Neural cell (in vitro differentiated cells): ENCODE results near the gene LATS2. TPM values are rescaled to one million over a fixed set of nuclear protein-coding genes. Genes with fewer than 3 reads are reported as not detected.

Source experiments
- H2AFZ ChIP-seq: fragments of 200-600, 300-800 bp; sonication (generic), shearing (Covaris generic); 2 replicates; pipeline ENCODE4 v1.6.0; 2014; ENCODE audit warnings: low read depth, mild to moderate bottlenecking, antibody characterized with exemption, low read length, moderate library complexity
- H3F3A ChIP-seq: fragments of 200-600 bp; shearing (Covaris generic); 2 replicates; pipeline ENCODE4 v1.6.1; 2016; ENCODE audit warnings: mild to moderate bottlenecking, moderate library complexity, mixed read lengths, antibody characterized with exemption, low read length; ENCODE audit not compliant: insufficient read depth, poor library complexity, severe bottlenecking
- H3K27ac ChIP-seq: fragments of 200-600, 300-800 bp; sonication (generic), shearing (Covaris generic); 2 replicates; pipeline ENCODE4 v1.5.1; 2014; ENCODE audit warnings: mild to moderate bottlenecking, low read length, moderate library complexity
- H3K27me3 ChIP-seq: fragments of 300-800, 200-600 bp; sonication (generic), shearing (Covaris generic); 2 replicates; pipeline ENCODE4 v1.6.0; 2014; ENCODE audit warnings: mild to moderate bottlenecking, low read depth, low read length, moderate library complexity; ENCODE audit not compliant: insufficient read depth
- H3K36me3 ChIP-seq: fragments of 300-800, 200-600 bp; sonication (generic), shearing (Covaris generic); 2 replicates; pipeline ENCODE4 v1.5.1; 2014; ENCODE audit warnings: mild to moderate bottlenecking, antibody characterized with exemption, low read length, moderate library complexity; ENCODE audit not compliant: insufficient read depth
- H3K4me2 ChIP-seq: fragments of 300-800, 200-600 bp; sonication (generic), shearing (Covaris generic); 2 replicates; pipeline ENCODE4 v1.6.0; 2014; ENCODE audit warnings: mild to moderate bottlenecking, low read length
- H3K4me3 ChIP-seq: fragments of 300-800, 200-600 bp; sonication (generic), shearing (Covaris generic); 2 replicates; pipeline ENCODE4 v1.5.1; 2014; ENCODE audit warnings: mild to moderate bottlenecking, low read length, moderate library complexity
- H3K79me2 ChIP-seq: fragments of 200-600 bp; shearing (Covaris generic); replicated peaks from 2 replicates; pipeline ENCODE4 v1.6.0; 2014; ENCODE audit warnings: mild to moderate bottlenecking, low read length, moderate library complexity; ENCODE audit not compliant: insufficient read depth
- H3K9ac ChIP-seq: fragments of 300-800, 200-600 bp; sonication (generic), shearing (Covaris generic); 2 replicates; pipeline ENCODE4 v1.6.1; 2016; ENCODE audit warnings: mild to moderate bottlenecking, low read length, mixed read lengths
- H3K9me2 ChIP-seq: fragments of 200-600 bp; shearing (Covaris generic); 2 replicates; pipeline ENCODE4 v1.6.1; 2016; ENCODE audit warnings: mild to moderate bottlenecking, low read length, mixed read lengths; ENCODE audit not compliant: insufficient read depth
- H3K9me3 ChIP-seq: fragments of 200-600, 300-800 bp; sonication (generic), shearing (Covaris generic); 2 replicates; pipeline ENCODE4 v1.6.1; 2016; ENCODE audit warnings: mild to moderate bottlenecking, mixed run types, low read length, moderate library complexity, mixed read lengths
- H4K20me1 ChIP-seq: fragments of 200-600 bp; shearing (Covaris generic); 2 replicates; pipeline ENCODE4 v1.6.1; 2016; ENCODE audit warnings: mild to moderate bottlenecking, mixed run types; ENCODE audit not compliant: insufficient read depth
- CTCF ChIP-seq: fragments of 450-650 bp; IDR thresholded peaks from 2 replicates; pipeline ENCODE4 v1.5.1; 2014; ENCODE audit warnings: antibody characterized with exemption, mild to moderate bottlenecking, moderate library complexity; ENCODE audit not compliant: poor library complexity, severe bottlenecking
- EP300 ChIP-seq: fragments of 450-650 bp; conservative IDR thresholded peaks from 2 replicates; pipeline ENCODE4 v1.6.1; 2014; ENCODE audit warnings: antibody characterized with exemption, mild to moderate bottlenecking, moderate library complexity; ENCODE audit not compliant: poor library complexity, severe bottlenecking
- EZH2 ChIP-seq: fragments of 200-600, 300-800 bp; shearing (Covaris generic), sonication (generic); IDR thresholded peaks from 2 replicates; pipeline ENCODE4 v1.6.1; 2014; ENCODE audit warnings: antibody characterized with exemption, low read length, borderline replicate concordance, mild to moderate bottlenecking; ENCODE audit not compliant: insufficient read depth, poor library complexity, severe bottlenecking
- MXI1 ChIP-seq: fragments of 450-650 bp; conservative IDR thresholded peaks from 2 replicates; pipeline ENCODE4 v1.6.1; 2014; ENCODE audit warnings: antibody characterized with exemption, mild to moderate bottlenecking; ENCODE audit not compliant: poor library complexity, severe bottlenecking
- POLR2AphosphoS5 ChIP-seq: IDR thresholded peaks from 2 replicates; pipeline ENCODE4 v1.6.1; 2012
- RAD21 ChIP-seq: fragments of 450-650 bp; conservative IDR thresholded peaks from 2 replicates; pipeline ENCODE4 v1.6.1; 2014; ENCODE audit warnings: antibody characterized with exemption, mild to moderate bottlenecking, moderate library complexity
- REST ChIP-seq: IDR thresholded peaks from 2 replicates; pipeline ENCODE4 v1.6.1; 2012; ENCODE audit warnings: borderline replicate concordance
- SMC3 ChIP-seq: fragments of 450-650 bp; conservative IDR thresholded peaks from 2 replicates; pipeline ENCODE4 v1.6.1; 2014; ENCODE audit warnings: antibody characterized with exemption, mild to moderate bottlenecking, moderate library complexity; ENCODE audit not compliant: poor library complexity
- TAF1 ChIP-seq: IDR thresholded peaks from 2 replicates; pipeline ENCODE4 v1.6.1; 2012; ENCODE audit warnings: low read depth
- polyA plus RNA-seq: library from polyadenylated mRNA; depleted of rRNA; stranded (reverse); fragments of >200 nt; gene quantifications from 2 replicates; pipeline ENCODE4 v1.2.3, GENCODE V29; 2014

The LATS2 gene
- polyA plus RNA-seq, 1 donor from 2014 or later = 2.6 TPM

GRCh38 chr13:20924758-20925394 lies 136.5 kb downstream of the LATS2 start:
- Histone ChIP-seq H3K9ac (no peak overlapping the region), H3K27ac (no peak overlapping the region), H3K9me2 (no peaks in the 10 kb centered on the region), H3K9me3 (no peaks in the 10 kb centered on the region), H3K27me3 (no peaks in the 10 kb centered on the region), H3F3A (no peaks in the 10 kb centered on the region), H3K36me3 (no peaks in the 10 kb centered on the region), H3K79me2 (no peaks in the 10 kb centered on the region), H3K4me3 (no peak overlapping the region), H2AFZ (no peak overlapping the region), H3K4me2 (no peak overlapping the region), H4K20me1 (no peaks in the 10 kb centered on the region)
- TF ChIP-seq RAD21 (peak; percentile 86), REST (no peak), CTCF (peak; percentile 86), POLR2AphosphoS5 (no peak), MXI1 (no peak), SMC3 (peak; percentile 91), TAF1 (no peak), EZH2 (no peak), EP300 (no peak)

GRCh38 chr13:20923272-20923671 lies 138.1 kb downstream of the LATS2 start:
- H3K79me2 ChIP-seq = no peaks in the 10 kb centered on the region
- no peaks in the 10 kb centered on the region for H3K9me3 ChIP-seq
- no peaks in the 10 kb centered on the region for H3F3A ChIP-seq
- H2AFZ ChIP-seq = no peak overlapping the region
- no peaks in the 10 kb centered on the region for H3K36me3 ChIP-seq
- no peak overlapping the region for H3K4me2 ChIP-seq
- no peaks in the 10 kb centered on the region for H3K9me2 ChIP-seq
- no peaks in the 10 kb centered on the region for H4K20me1 ChIP-seq
- no peak overlapping the region for H3K9ac ChIP-seq
- no peaks in the 10 kb centered on the region for H3K27me3 ChIP-seq
- TF ChIP-seq CTCF (no peak), SMC3 (no peak), TAF1 (no peak), RAD21 (no peak), REST (no peak), EZH2 (no peak), MXI1 (no peak), EP300 (no peak), POLR2AphosphoS5 (no peak)
- H3K4me3 ChIP-seq = no peak overlapping the region
- no peak overlapping the region for H3K27ac ChIP-seq
